Measurements from ENCODE around the gene METRN. TPM values are rescaled to one million over a fixed set of nuclear protein-coding genes. Genes with fewer than 3 reads are reported as not detected.
"Not testable (repeated sequence)": the region's sequence is repeated elsewhere in the genome, so short reads cannot be mapped to it uniquely, and the experiment has no call there.

The METRN gene
- total RNA-seq, 1 donor from 2014 or later: 32.2 TPM

DNA sequence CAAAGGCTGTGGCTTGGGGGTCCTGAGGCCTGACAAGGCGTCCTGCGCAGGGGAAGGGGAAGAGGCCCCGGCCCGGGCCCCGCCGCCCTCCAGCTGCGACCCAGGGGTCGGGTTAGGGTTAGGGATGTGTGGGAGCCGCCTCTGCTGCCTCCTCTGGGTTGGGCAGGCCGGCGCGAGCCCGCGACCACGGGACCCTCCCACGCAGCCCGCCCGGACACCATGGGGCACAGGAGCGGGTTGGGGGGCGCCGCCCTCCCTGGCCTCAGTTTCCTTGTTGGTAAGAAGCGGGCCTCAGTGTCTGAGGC, 25.5 kb downstream of the METRN start:
- intact Hi-C loops (cut with DNase I): no loop called here

GRCh38 chr16:740764-741505, 26.0 kb downstream of the METRN start, which contains the start of gene CIAO3:
CIAO3 (minus strand) TSS chr16:740997; CDS start chr16:740985, 12 bp downstream.
- TF ChIP-seq, protein P1, sequence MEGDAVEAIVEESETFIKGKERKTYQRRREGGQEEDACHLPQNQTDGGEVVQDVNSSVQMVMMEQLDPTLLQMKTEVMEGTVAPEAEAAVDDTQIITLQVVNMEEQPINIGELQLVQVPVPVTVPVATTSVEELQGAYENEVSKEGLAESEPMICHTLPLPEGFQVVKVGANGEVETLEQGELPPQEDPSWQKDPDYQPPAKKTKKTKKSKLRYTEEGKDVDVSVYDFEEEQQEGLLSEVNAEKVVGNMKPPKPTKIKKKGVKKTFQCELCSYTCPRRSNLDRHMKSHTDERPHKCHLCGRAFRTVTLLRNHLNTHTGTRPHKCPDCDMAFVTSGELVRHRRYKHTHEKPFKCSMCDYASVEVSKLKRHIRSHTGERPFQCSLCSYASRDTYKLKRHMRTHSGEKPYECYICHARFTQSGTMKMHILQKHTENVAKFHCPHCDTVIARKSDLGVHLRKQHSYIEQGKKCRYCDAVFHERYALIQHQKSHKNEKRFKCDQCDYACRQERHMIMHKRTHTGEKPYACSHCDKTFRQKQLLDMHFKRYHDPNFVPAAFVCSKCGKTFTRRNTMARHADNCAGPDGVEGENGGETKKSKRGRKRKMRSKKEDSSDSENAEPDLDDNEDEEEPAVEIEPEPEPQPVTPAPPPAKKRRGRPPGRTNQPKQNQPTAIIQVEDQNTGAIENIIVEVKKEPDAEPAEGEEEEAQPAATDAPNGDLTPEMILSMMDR (IDR thresholded peaks at IDR 0.05): peak; percentile 87 to 99 (median 97)
- no peak for TF ChIP-seq POLR2A (IDR thresholded peaks at IDR 0.05)
- peak; percentile 88 to 94 for TF ChIP-seq POLR2AphosphoS5 (IDR thresholded peaks at IDR 0.05; ENCODE audit: insufficient read depth in 1 of 2, low read depth in 1 of 2)
- Histone ChIP-seq H3K9me3 (no peaks in the 10 kb centered on the region), H3K4me3 (peak within 1 kb of the TSS; percentile 85 to 90), H3K27me3 (no peaks in the 10 kb centered on the region), H3K4me1 (peaks cover 28% of the 10 kb centered on the region), H3K36me3 (peaks cover 0 to 15% of the 10 kb centered on the region in 2 donors), H3K27ac (peak within 1 kb of the TSS; percentile 67)
- intact Hi-C loops (cut with DNase I): no loop called here
- DNase-seq (ENCODE audit: extremely low spot score in 2 of 2): no peak

More for the DNA sequence above, 25.5 kb downstream of the METRN start:
- Histone ChIP-seq H3K9me3 (no peaks in the 10 kb centered on the region), H3K27ac (peak overlapping the region; percentile 67), H3K4me1 (peaks cover 28% of the 10 kb centered on the region), H3K4me3 (peak overlapping the region; percentile 85 to 90), H3K27me3 (no peaks in the 10 kb centered on the region), H3K36me3 (peaks cover 0 to 20% of the 10 kb centered on the region in 2 donors)
- DNase-seq (ENCODE audit: extremely low spot score in 2 of 2): no peak
- no peak for TF ChIP-seq POLR2A (IDR thresholded peaks at IDR 0.05)
- no peak for TF ChIP-seq POLR2AphosphoS5 (IDR thresholded peaks at IDR 0.05; ENCODE audit: insufficient read depth in 1 of 2, low read depth in 1 of 2)
- TF ChIP-seq, protein P1 (IDR thresholded peaks at IDR 0.05): no peak

- Histone ChIP-seq H3K9me3 (no peaks in the 10 kb centered on the region), H3K4me1 (peaks cover 28% of the 10 kb centered on the region), H3K27me3 (no peaks in the 10 kb centered on the region), H3K4me3 (no peak overlapping the region), H3K36me3 (peaks cover 0 to 6% of the 10 kb centered on the region in 2 donors), H3K27ac (no peak overlapping the region)
- TF ChIP-seq POLR2A (IDR thresholded peaks at IDR 0.05): no peak
- TF ChIP-seq POLR2AphosphoS5 (IDR thresholded peaks at IDR 0.05; ENCODE audit: insufficient read depth in 1 of 2, low read depth in 1 of 2): no peak
- TF ChIP-seq, protein P1 (IDR thresholded peaks at IDR 0.05): no peak
- no peak for DNase-seq (ENCODE audit: extremely low spot score in 2 of 2)
- intact Hi-C loops (cut with DNase I): no loop called here
Observed at GRCh38 chr16:741986-742629, 27.2 kb downstream of the METRN start.

DNA sequence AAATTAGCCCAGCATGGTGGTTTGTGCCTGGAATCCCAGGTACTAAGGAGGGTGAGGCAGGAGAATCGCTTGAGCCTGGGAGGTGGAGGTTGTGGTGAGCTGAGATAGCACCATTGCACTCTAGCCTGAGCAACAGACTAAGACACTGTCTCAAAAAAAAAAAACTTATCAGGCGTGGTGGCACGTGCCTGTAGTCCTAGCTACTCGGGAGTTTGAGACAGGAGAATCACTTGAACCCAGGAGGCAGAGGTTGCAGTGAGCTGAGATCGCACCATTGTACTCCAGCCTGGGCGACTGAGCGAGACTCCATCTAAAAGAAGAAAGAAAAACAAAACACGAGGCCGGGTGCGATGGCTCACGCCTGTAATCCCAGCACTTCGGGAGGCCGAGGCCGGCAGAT, 28.0 kb downstream of the METRN start:
- H3K36me3 ChIP-seq; H3K27me3 ChIP-seq; H3K9me3 ChIP-seq; H3K4me3 ChIP-seq; intact Hi-C loops (cut with DNase I); DNase-seq (ENCODE audit: extremely low spot score in 2 of 2); H3K27ac ChIP-seq: not testable (repeated sequence)
- peaks cover 21% of the 10 kb centered on the region for H3K4me1 ChIP-seq

DNA sequence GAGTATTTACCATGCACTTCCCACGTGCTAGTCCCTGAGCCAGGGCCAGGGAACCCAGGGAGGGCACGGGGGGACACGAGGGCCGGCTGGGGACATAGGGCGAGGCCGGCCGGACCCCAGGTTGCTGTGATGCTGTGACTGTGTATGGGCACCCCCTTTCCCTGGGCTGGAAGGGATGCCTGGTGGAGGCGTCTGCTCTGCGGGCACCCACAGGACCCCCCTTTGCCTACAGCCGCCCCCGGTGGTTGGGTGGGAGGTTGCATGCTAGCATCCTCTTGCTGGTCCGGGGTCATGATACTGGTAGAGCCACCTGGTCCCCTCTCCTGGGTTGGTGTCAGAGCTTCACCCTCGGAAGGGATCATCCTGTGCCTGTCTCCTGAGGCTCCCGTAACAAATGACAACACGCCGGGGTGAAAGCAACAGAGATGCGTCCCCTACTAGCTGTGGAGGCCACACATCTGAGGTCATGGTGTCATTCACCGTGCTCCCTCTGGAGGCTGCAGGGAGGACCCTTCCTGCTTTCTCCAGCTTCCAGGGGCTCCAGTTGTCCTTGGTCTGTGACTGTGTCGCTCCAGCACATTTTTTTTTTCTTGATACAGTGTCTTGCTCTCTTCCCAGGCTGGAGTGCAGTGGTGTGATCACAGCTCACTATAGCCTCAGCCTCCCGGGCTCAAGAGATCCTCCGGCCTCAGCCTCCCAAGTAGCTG, 29.0 kb downstream of the METRN start:
- no peak for DNase-seq (ENCODE audit: extremely low spot score in 2 of 2)
- peaks cover 19% of the 10 kb centered on the region for H3K4me1 ChIP-seq
- TF ChIP-seq POLR2A (IDR thresholded peaks at IDR 0.05) (no peak), POLR2AphosphoS5 (IDR thresholded peaks at IDR 0.05; ENCODE audit: insufficient read depth in 1 of 2, low read depth in 1 of 2) (no peak)
- TF ChIP-seq, protein P1 (IDR thresholded peaks at IDR 0.05): no peak
- H3K27ac ChIP-seq: no peak overlapping the region
- H3K27me3 ChIP-seq: no peaks in the 10 kb centered on the region
- H3K9me3 ChIP-seq: no peaks in the 10 kb centered on the region
- no peak overlapping the region for H3K4me3 ChIP-seq
- intact Hi-C loops (cut with DNase I): no loop called here
- H3K36me3 ChIP-seq: no peaks in the 10 kb centered on the region

Data from vagina (tissue), 2 donors.